ENCODE data around the gene EEA1. TPM values are rescaled to one million over a fixed set of nuclear protein-coding genes. Genes with fewer than 3 reads are reported as not detected.

The EEA1 gene
- polyA plus RNA-seq, 2 of the 4 experiments (the other 2 are of a cell fraction) = 6.6 to 8.1 TPM

DNA sequence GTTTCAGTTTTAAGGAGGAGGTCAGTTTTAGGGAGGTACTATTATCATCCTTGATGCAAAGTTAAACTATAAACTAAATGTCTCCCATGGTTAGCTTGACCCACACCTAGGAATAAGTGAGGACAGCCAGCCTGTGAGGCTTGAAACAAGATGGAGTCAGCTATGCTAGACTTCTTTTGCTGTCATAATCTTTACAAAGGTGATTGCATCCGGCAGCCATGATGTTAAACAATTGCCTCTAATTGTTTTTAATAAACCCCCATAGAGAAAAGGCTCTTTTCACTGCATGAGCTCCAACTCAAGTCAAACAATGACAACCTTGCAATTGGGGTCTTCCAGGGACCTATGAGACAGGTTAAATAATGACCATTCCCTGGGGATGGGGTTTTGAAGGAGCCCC, 45.7 kb upstream of the EEA1 start:
- TF ChIP-seq MAFK (IDR thresholded peaks at IDR 0.05; ENCODE audit: partially characterized antibody) = no peak
- TF ChIP-seq, protein P1, sequence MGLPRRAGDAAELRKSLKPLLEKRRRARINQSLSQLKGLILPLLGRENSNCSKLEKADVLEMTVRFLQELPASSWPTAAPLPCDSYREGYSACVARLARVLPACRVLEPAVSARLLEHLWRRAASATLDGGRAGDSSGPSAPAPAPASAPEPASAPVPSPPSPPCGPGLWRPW (IDR thresholded peaks at IDR 0.05) = no peak
- no peak for TF ChIP-seq CBX8 (IDR thresholded peaks at IDR 0.05)
- TF ChIP-seq GATA3 (IDR thresholded peaks at IDR 0.05; ENCODE audit: borderline replicate concordance) = no peak
- no peak for TF ChIP-seq TFCP2L1 (CRISPR knock-in tag; IDR thresholded peaks at IDR 0.05)
- TF ChIP-seq HOXA7 (CRISPR knock-in tag; IDR thresholded peaks at IDR 0.05) = no peak
- TF ChIP-seq BCL3 (IDR thresholded peaks at IDR 0.05) = no peak
- TF ChIP-seq RARB (CRISPR knock-in tag; IDR thresholded peaks at IDR 0.05) = no peak
- no peak for TF ChIP-seq RFX5 (IDR thresholded peaks at IDR 0.05)
- no peak for TF ChIP-seq RNF2 (IDR thresholded peaks at IDR 0.05; ENCODE audit: borderline replicate concordance, low read depth)
- no peak for TF ChIP-seq NFE2L2 (conservative IDR thresholded peaks at IDR 0.05; ENCODE audit: low read length)
- no peak for TF ChIP-seq FOSL2 (IDR thresholded peaks at IDR 0.05)
- TF ChIP-seq FOSL2 (CRISPR knock-in tag; IDR thresholded peaks at IDR 0.05) = no peak
- TF ChIP-seq HEYL (CRISPR knock-in tag; IDR thresholded peaks at IDR 0.05) = no peak
- TF ChIP-seq FOXS1 (CRISPR knock-in tag; IDR thresholded peaks at IDR 0.05) = no peak
- TF ChIP-seq RAD21 (conservative IDR thresholded peaks at IDR 0.05 in 1 of 2, IDR thresholded peaks at IDR 0.05 in 1 of 2) = no peak
- TF ChIP-seq, protein P2, sequence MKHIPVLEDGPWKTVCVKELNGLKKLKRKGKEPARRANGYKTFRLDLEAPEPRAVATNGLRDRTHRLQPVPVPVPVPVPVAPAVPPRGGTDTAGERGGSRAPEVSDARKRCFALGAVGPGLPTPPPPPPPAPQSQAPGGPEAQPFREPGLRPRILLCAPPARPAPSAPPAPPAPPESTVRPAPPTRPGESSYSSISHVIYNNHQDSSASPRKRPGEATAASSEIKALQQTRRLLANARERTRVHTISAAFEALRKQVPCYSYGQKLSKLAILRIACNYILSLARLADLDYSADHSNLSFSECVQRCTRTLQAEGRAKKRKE (CRISPR knock-in tag; IDR thresholded peaks at IDR 0.05; ENCODE audit: low read depth) = no peak
- TF ChIP-seq KDM5A (IDR thresholded peaks at IDR 0.05) = no peak
- no peak for TF ChIP-seq ZC3H11A (IDR thresholded peaks at IDR 0.05)
- TF ChIP-seq MAX (IDR thresholded peaks at IDR 0.05) = no peak
- TF ChIP-seq NR3C1 (IDR thresholded peaks at IDR 0.05) = no peak
- WGBS (ENCODE audit: missing lambda C conversion rate) = 64% methylated on average over 1 of the region's 1 CpG
- FAIRE-seq (no peak), ATAC-seq (no peak), DNase-seq (ENCODE audit: low read depth in 1 of 2, low spot score in 1 of 2) (no peak)
- ChIA-PET CTCF (interaction anchor here (0.6 to 7.5 kb wide), 5 partner anchors 13 to 422 kb away, joined by 3 to 71 read pairs (median 4); no protein-coding TSS in a partner anchor), POLR2A (no interaction called here)
- Histone ChIP-seq H3K4me1 (peaks cover 36% of the 10 kb centered on the region), H3K9me3 (peaks cover 13% of the 10 kb centered on the region), H3K4me3 (no peak overlapping the region), H3K4me2 (no peak overlapping the region), H3K27ac (peak overlapping the region in 1 of 2 experiments; percentile 74; a peak in 2 of 6 replicates)

DNA sequence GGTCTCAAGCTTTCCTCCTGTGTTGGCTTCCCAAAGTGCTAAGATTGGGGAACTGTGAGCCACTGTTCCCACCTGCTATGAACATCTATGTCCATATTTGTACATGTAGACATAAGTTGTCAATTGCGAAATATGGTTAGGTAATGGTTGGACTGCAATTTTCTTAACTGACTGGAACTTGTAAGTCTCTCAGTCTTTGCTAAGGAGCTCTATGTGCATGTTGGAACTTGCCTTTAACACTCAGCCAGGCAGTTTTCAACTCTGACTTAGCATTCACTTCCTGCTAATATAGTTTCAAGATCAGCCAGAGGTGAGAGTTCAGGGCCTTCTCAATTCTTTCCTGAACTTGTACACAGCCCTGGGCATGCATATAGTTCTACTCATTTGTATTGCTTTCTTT, 44.5 kb upstream of the EEA1 start:
- CTCF ChIA-PET = interaction anchor here (0.6 to 7.5 kb wide), 5 partner anchors 11 to 424 kb away, joined by 3 to 71 read pairs (median 4); no protein-coding TSS in a partner anchor
- DNase-seq (ENCODE audit: low read depth in 1 of 2, low spot score in 1 of 2) = peak in 1 of 2 experiments; percentile 62
- Histone ChIP-seq H3K27ac (peak overlapping the region; percentile 74 to 83; a peak in 5 of 6 replicates), H3K4me1 (peaks cover 38% of the 10 kb centered on the region), H3K4me3 (no peak overlapping the region), H3K9me3 (peaks cover 13% of the 10 kb centered on the region), H3K4me2 (peak overlapping the region; percentile 13; the same call in 1 of the 3 replicates)
- FAIRE-seq = no peak
- POLR2A ChIA-PET = no interaction called here
- TF ChIP-seq CEBPB (IDR thresholded peaks at IDR 0.05) (peak; percentile 85 to 87), NPAS2 (CRISPR knock-in tag; IDR thresholded peaks at IDR 0.05; ENCODE audit: borderline replicate concordance) (no peak)
- TF ChIP-seq, protein P1 (IDR thresholded peaks at IDR 0.05) = peak; percentile 56; the same call in 1 of the 2 replicates
- WGBS (ENCODE audit: missing lambda C conversion rate) = 83% methylated on average over 1 of the region's 1 CpG
- no peak for ATAC-seq

Measured in A549 (cell line).